ENCODE data around the gene LRP10.
A peak's percentile ranks its signal among the peaks of the same experiment; 100 is the strongest.

Gene LRP10

DNA sequence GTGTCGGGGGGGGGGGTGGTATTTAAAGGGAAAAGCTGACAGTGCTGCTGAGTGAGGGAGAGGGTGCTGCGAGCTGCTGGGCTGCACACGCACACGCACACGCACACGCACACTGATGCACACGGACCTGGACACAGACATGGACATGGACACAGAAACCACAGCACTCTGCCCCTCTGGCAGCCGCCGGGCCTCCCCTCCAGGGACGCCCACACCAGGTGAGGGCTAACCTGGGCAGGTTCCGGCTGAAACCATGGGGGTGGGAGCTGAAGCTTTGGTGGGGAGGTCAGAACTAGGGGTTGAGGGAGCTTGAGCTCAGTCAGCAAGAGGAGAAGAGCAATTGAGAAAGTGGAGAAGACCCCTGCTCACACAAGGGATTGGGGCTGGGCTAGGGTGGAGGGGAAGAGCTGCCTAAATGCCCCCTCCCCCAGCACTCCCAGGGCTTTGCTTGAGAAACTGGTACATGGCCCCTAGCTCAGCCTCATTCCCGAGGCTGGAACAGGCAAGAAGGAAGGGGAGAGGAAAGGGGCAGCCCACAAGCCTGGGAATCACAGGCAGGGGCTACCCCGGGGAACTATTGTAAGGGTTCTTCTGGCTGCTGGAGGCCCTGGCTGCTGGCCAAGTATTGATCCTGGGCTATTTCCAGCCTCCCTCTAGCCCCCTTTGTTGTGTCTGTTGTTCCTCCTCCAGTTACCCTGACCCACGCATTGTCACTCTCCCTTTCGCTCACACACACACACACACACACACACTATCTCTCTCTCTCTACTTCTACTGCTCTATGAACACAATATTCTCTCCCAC lies 11.8 kb downstream of the LRP10 start, which contains the start of gene REM2:
TSS of gene REM2 (plus strand) at position 50 of the 804 bp plus-strand sequence. CDS start at position 116, 66 bp downstream.
- in situ Hi-C loops (cut with MboI; ENCODE audit: low pct_unique_long_range_greater_than_20kb, low sequenced_read_pairs, unreplicated experiment), result no loop called here
- DNase-seq (ENCODE audit: low spot score), result no peak

DNA sequence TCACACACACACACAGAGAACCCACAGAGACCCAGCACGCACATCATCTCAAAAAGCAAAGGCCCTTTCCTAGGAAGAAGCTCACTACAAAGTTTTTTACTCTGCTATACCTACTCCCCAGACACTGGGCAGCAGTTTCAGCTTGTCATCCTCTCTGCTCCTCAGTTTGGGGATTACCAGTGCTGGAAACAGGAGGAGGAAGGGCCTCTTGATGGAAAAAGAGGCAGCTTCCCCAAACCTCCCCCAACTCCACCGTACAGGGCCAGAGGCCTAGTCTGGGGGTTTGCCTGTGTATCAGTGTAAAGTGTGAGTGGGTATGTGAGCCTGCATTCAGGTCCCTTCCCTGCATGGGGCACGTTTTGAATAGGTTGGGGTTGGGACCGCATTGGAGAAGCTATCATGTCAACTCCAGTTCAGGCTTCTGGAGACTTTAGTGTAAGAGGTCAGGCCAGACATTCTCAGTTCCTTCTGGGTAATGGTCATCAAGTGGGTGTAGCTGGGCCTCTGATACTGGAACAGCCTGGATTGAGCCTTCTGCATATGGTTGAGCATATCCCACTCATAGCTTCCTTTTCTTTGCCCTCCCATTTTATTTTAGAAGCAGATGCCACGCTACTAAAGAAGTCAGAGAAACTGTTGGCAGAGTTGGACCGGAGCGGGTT lies 12.7 kb downstream of the LRP10 start:
- TF ChIP-seq, protein P1, sequence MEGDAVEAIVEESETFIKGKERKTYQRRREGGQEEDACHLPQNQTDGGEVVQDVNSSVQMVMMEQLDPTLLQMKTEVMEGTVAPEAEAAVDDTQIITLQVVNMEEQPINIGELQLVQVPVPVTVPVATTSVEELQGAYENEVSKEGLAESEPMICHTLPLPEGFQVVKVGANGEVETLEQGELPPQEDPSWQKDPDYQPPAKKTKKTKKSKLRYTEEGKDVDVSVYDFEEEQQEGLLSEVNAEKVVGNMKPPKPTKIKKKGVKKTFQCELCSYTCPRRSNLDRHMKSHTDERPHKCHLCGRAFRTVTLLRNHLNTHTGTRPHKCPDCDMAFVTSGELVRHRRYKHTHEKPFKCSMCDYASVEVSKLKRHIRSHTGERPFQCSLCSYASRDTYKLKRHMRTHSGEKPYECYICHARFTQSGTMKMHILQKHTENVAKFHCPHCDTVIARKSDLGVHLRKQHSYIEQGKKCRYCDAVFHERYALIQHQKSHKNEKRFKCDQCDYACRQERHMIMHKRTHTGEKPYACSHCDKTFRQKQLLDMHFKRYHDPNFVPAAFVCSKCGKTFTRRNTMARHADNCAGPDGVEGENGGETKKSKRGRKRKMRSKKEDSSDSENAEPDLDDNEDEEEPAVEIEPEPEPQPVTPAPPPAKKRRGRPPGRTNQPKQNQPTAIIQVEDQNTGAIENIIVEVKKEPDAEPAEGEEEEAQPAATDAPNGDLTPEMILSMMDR (IDR thresholded peaks at IDR 0.05; ENCODE audit: extremely low read depth, insufficient read depth, missing control alignments), result no peak
- no peak for DNase-seq (ENCODE audit: low spot score)
- in situ Hi-C loops (cut with MboI; ENCODE audit: low pct_unique_long_range_greater_than_20kb, low sequenced_read_pairs, unreplicated experiment), result no loop called here

More for the DNA sequence above, 11.8 kb downstream of the LRP10 start, which contains the start of gene REM2:
- TF ChIP-seq, protein P1 (IDR thresholded peaks at IDR 0.05; ENCODE audit: extremely low read depth, insufficient read depth, missing control alignments), result no peak

DNA sequence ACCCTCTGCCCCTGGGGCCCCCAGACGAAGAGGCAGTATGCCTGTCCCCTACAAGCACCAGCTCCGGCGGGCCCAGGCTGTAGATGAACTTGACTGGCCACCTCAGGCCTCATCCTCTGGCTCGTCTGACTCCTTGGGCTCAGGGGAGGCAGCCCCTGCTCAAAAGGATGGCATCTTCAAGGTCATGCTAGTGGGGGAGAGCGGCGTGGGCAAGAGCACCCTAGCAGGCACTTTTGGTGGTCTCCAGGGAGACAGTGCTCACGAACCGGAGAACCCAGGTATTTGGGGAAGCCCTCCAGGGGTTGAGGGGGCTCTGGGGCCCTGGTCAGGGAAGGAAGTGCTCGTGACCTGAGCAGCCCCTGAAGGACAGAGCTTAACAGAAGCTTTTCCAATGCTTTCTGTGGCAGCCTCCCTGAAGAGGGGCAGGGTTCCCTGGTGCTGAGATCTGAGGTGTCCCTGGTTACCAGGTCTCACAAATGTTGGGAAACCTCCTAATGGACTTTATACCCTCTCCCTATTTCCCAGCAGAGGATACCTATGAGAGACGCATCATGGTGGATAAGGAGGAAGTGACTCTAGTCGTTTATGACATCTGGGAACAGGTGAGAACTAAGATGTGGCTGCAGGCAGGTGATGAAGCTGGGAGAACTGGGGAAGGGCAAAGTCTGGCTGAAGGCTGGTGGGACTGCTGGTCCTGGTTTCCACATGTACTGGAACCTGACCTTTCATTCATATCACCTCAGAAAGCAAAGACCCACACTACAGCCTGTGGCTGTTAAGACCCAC lies 13.4 kb downstream of the LRP10 start:
- in situ Hi-C loops (cut with MboI; ENCODE audit: low pct_unique_long_range_greater_than_20kb, low sequenced_read_pairs, unreplicated experiment), result no loop called here
- no peak for DNase-seq (ENCODE audit: low spot score)
- TF ChIP-seq, protein P1 (IDR thresholded peaks at IDR 0.05; ENCODE audit: extremely low read depth, insufficient read depth, missing control alignments), result no peak

DNA sequence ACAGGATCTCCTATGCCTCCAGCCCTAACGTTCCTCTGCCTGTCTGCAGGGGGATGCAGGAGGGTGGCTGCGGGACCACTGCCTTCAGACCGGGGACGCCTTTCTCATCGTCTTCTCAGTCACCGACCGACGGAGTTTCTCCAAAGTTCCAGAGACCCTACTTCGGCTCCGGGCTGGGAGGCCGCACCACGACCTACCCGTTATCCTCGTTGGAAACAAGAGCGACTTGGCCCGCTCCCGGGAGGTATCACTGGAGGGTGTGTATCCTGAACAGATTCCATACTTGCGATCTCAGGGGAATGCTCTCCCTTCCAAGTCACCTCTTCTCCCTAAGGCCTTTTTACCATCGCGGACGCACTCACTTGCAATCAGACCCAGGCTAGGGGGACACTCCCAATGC lies 14.4 kb downstream of the LRP10 start:
- TF ChIP-seq, protein P1 (IDR thresholded peaks at IDR 0.05; ENCODE audit: extremely low read depth, insufficient read depth, missing control alignments), result no peak
- in situ Hi-C loops (cut with MboI; ENCODE audit: low pct_unique_long_range_greater_than_20kb, low sequenced_read_pairs, unreplicated experiment), result no loop called here
- no peak for DNase-seq (ENCODE audit: low spot score)

DNA sequence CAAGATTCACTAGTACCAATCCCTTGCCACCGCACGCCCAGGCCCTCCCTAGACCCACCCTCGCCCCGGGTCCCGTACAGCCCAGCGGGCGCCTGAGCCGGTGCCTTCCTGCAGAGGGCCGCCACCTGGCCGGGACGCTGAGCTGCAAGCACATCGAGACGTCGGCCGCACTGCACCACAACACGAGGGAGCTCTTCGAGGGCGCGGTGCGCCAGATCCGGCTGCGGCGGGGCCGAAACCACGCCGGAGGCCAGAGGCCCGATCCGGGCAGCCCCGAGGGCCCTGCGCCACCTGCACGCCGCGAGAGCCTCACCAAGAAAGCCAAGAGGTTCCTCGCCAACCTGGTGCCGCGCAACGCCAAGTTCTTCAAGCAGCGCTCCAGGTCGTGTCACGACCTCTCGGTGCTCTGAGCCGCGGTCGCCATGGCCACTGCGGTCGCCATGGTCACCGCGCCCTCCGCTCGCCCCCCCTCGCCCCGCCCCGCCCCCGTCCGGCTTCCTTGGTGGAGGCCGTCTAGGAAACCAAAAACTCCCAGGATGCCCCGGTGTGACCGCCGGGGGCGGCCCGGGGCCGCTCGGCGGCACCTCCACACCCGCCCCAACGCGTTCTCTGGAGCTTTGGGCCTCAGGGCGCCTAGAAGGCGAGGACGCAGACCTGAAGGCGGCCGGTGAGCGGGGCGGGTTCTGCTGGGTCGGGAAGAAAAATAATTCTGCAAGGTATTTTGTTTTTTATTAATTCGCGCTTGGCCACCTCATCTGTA lies 15.1 kb downstream of the LRP10 start:
- TF ChIP-seq, protein P1 (IDR thresholded peaks at IDR 0.05; ENCODE audit: extremely low read depth, insufficient read depth, missing control alignments), result peak; percentile 46
- peak; percentile 92 for DNase-seq (ENCODE audit: low spot score)
- in situ Hi-C loops (cut with MboI; ENCODE audit: low pct_unique_long_range_greater_than_20kb, low sequenced_read_pairs, unreplicated experiment), result no loop called here
